ENCODE results near the gene B9D2.

GRCh38 chr19:41373993-41374392, 10.0 kb upstream of the B9D2 start:
- no peak for TF ChIP-seq CTCF (conservative IDR thresholded peaks at IDR 0.05)
- no peak for TF ChIP-seq EZH2 (IDR thresholded peaks at IDR 0.05; ENCODE audit: low read depth)
